ENCODE results near the gene AMD1. TPM values are rescaled to one million over a fixed set of nuclear protein-coding genes. Genes with fewer than 3 reads are reported as not detected.

AMD1 gene
- total RNA-seq, 1 donor from 2014 or later, result 26.1 TPM

- Mint-ChIP-seq H3K4me3 (ENCODE audit: unreplicated experiment) (no peak overlapping the region), H3K4me1 (ENCODE audit: low read depth, unreplicated experiment) (no peaks in the 10 kb centered on the region), H3K9me3 (ENCODE audit: unreplicated experiment) (no peaks in the 10 kb centered on the region), H3K36me3 (ENCODE audit: unreplicated experiment) (no peaks in the 10 kb centered on the region), H3K27ac (ENCODE audit: unreplicated experiment) (no peak overlapping the region), H3K27me3 (ENCODE audit: unreplicated experiment) (no peaks in the 10 kb centered on the region)
- TF ChIP-seq CTCF (IDR thresholded peaks at IDR 0.05; ENCODE audit: partially characterized antibody, unreplicated experiment), result no peak
- no peak for DNase-seq
Observed at GRCh38 chr6:110853754-110854477, 20.7 kb upstream of the AMD1 start.

GRCh38 chr6:110856296-110856695 lies 18.3 kb upstream of the AMD1 start:
- Mint-ChIP-seq H3K9me3 (ENCODE audit: unreplicated experiment) (no peaks in the 10 kb centered on the region), H3K4me3 (ENCODE audit: unreplicated experiment) (no peak overlapping the region), H3K36me3 (ENCODE audit: unreplicated experiment) (no peaks in the 10 kb centered on the region), H3K27me3 (ENCODE audit: unreplicated experiment) (peaks cover 2% of the 10 kb centered on the region), H3K4me1 (ENCODE audit: low read depth, unreplicated experiment) (no peaks in the 10 kb centered on the region), H3K27ac (ENCODE audit: unreplicated experiment) (no peak overlapping the region)
- TF ChIP-seq CTCF (IDR thresholded peaks at IDR 0.05; ENCODE audit: partially characterized antibody, unreplicated experiment), result no peak
- DNase-seq, result no peak

- Mint-ChIP-seq H3K9me3 (ENCODE audit: unreplicated experiment) (no peaks in the 10 kb centered on the region), H3K27me3 (ENCODE audit: unreplicated experiment) (peaks cover 2% of the 10 kb centered on the region), H3K27ac (ENCODE audit: unreplicated experiment) (no peak overlapping the region), H3K36me3 (ENCODE audit: unreplicated experiment) (no peaks in the 10 kb centered on the region), H3K4me1 (ENCODE audit: low read depth, unreplicated experiment) (no peaks in the 10 kb centered on the region), H3K4me3 (ENCODE audit: unreplicated experiment) (no peak overlapping the region)
- no peak for TF ChIP-seq CTCF (IDR thresholded peaks at IDR 0.05; ENCODE audit: partially characterized antibody, unreplicated experiment)
- no peak for DNase-seq
Observed at GRCh38 chr6:110858016-110858415, 16.6 kb upstream of the AMD1 start.

GRCh38 chr6:110858562-110859214 lies 15.9 kb upstream of the AMD1 start:
- no peak for DNase-seq
- TF ChIP-seq CTCF (IDR thresholded peaks at IDR 0.05; ENCODE audit: partially characterized antibody, unreplicated experiment), result no peak

GRCh38 chr6:110859335-110859792 lies 15.2 kb upstream of the AMD1 start:
- Mint-ChIP-seq H3K4me1 (ENCODE audit: low read depth, unreplicated experiment) (no peaks in the 10 kb centered on the region), H3K4me3 (ENCODE audit: unreplicated experiment) (no peak overlapping the region), H3K27me3 (ENCODE audit: unreplicated experiment) (peaks cover 2% of the 10 kb centered on the region), H3K9me3 (ENCODE audit: unreplicated experiment) (no peaks in the 10 kb centered on the region), H3K36me3 (ENCODE audit: unreplicated experiment) (no peaks in the 10 kb centered on the region), H3K27ac (ENCODE audit: unreplicated experiment) (no peak overlapping the region)
- TF ChIP-seq CTCF (IDR thresholded peaks at IDR 0.05; ENCODE audit: partially characterized antibody, unreplicated experiment), result no peak
- no peak for DNase-seq

More at GRCh38 chr6:110858562-110859214, 15.9 kb upstream of the AMD1 start:
- Mint-ChIP-seq H3K4me3 (ENCODE audit: unreplicated experiment) (no peak overlapping the region), H3K27ac (ENCODE audit: unreplicated experiment) (no peak overlapping the region), H3K27me3 (ENCODE audit: unreplicated experiment) (peaks cover 2% of the 10 kb centered on the region), H3K36me3 (ENCODE audit: unreplicated experiment) (no peaks in the 10 kb centered on the region), H3K9me3 (ENCODE audit: unreplicated experiment) (no peaks in the 10 kb centered on the region), H3K4me1 (ENCODE audit: low read depth, unreplicated experiment) (no peaks in the 10 kb centered on the region)

Data from glutamatergic neuron (in vitro differentiated cells).